Activated CD8-positive, alpha-beta T cell treated with anti-CD3 and anti-CD28 coated beads for 36 hours (primary cell): ENCODE measurements around the gene SOX30. TPM values are rescaled to one million over a fixed set of nuclear protein-coding genes. Genes with fewer than 3 reads are reported as not detected.

Source experiments
- ATAC-seq: fragments of 200-7000 bp; cut with Tn5 transposase; one replicate; pipeline ENCODE4 v1.10.0; 2021; ENCODE audit warnings: mild to moderate bottlenecking, moderate library complexity
- CTCF ChIA-PET: fragments of 350-600 bp; sonication (Branson Sonifier 250); formaldehyde crosslinking; loops from one replicate; lab custom pipeline; 2021; ENCODE audit warnings: antibody characterized with exemption; lab: Charles Lee
- POLR2A ChIA-PET: fragments of 350-600 bp; sonication (Branson Sonifier 250); formaldehyde crosslinking; loops from one replicate; lab custom pipeline; 2021; ENCODE audit warnings: antibody characterized with exemption; lab: Charles Lee
- DNase-seq: peaks from one replicate; pipeline ENCODE4 v3.0.0-alpha.2; 2020
- H3K27ac Mint-ChIP-seq: one replicate; pipeline ENCODE4 v1.8.0; 2021; ENCODE audit warnings: mild to moderate bottlenecking, mixed read lengths
- H3K27me3 Mint-ChIP-seq: one replicate; pipeline ENCODE4 v1.8.0; 2021; ENCODE audit warnings: mixed read lengths
- H3K36me3 Mint-ChIP-seq: one replicate; pipeline ENCODE4 v1.8.0; 2021; ENCODE audit warnings: low read depth, mixed read lengths
- H3K4me1 Mint-ChIP-seq: one replicate; pipeline ENCODE4 v1.8.0; 2021; ENCODE audit warnings: low read depth, mixed read lengths
- H3K4me3 Mint-ChIP-seq: one replicate; pipeline ENCODE4 v1.8.0; 2021; ENCODE audit warnings: mild to moderate bottlenecking, moderate library complexity, mixed read lengths
- H3K9me3 Mint-ChIP-seq: one replicate; pipeline ENCODE4 v1.8.0; 2021; ENCODE audit warnings: mixed read lengths
- intact Hi-C: fragments of 100-400 bp; cut with micrococcal nuclease; formaldehyde crosslinking; loops from one replicate; pipeline ENCODE4 v1.10.0; 2022
- total RNA-seq, 2 experiments: library from RNA; stranded (reverse); gene quantifications; one replicate each; pipeline ENCODE4 v1.2.3, GENCODE V29; 2021
- TF ChIP-seq, protein P1 (sequence below): fragments of 200-600 bp; IDR thresholded peaks from one replicate; pipeline ENCODE4 v1.8.0; 2022; ENCODE audit warnings: antibody characterized with exemption, mild to moderate bottlenecking

The SOX30 gene
- total RNA-seq, 2 experiments from 2014 or later = 0.11 to 0.16 TPM

DNA sequence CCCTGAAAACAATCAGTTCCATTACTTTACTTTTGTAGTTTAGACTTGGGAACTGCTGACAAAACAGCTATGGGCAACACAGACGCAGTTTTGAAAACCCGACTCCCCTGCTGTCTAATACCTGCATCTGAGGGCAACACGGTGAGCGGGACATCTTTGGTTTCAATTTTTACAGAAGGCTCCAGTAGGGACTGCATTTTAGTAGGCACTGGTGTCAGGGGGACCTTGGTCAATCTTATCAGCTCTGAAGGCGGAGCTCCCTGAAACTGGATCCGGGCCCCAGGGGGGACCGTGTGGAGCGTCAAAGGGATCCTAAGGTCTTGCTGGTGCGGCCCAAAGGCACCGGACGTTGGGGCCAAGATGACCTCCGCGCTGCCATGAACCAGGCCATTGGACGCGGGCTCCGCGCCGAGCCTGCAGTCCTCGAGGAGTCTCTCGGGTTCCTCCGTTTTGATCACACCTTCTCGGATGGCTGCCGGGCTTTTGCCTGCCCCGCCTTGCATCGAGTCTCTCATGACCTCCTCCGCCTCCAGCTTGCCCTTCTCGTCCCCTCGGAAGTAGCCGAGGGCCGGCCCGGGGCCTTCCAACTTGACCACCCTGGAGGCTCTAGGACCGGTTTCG lies 1.1 kb downstream of the SOX30 start:
- no peak overlapping the region for H3K27ac Mint-ChIP-seq
- TF ChIP-seq, protein P1, sequence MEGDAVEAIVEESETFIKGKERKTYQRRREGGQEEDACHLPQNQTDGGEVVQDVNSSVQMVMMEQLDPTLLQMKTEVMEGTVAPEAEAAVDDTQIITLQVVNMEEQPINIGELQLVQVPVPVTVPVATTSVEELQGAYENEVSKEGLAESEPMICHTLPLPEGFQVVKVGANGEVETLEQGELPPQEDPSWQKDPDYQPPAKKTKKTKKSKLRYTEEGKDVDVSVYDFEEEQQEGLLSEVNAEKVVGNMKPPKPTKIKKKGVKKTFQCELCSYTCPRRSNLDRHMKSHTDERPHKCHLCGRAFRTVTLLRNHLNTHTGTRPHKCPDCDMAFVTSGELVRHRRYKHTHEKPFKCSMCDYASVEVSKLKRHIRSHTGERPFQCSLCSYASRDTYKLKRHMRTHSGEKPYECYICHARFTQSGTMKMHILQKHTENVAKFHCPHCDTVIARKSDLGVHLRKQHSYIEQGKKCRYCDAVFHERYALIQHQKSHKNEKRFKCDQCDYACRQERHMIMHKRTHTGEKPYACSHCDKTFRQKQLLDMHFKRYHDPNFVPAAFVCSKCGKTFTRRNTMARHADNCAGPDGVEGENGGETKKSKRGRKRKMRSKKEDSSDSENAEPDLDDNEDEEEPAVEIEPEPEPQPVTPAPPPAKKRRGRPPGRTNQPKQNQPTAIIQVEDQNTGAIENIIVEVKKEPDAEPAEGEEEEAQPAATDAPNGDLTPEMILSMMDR = no peak
- H3K9me3 Mint-ChIP-seq = peaks cover 20% of the 10 kb centered on the region
- no peak for ATAC-seq
- peaks cover 10% of the 10 kb centered on the region for H3K4me1 Mint-ChIP-seq
- peak overlapping the region; percentile 68 for H3K4me3 Mint-ChIP-seq
- ChIA-PET CTCF (interaction anchor here (0.5 to 4.1 kb wide), 11 partner anchors 10 to 175 kb away, joined by 3 to 18 read pairs (median 3); partner anchors contain the start of gene LSM11), POLR2A (interaction anchor here (1.1 to 1.2 kb wide), 2 partner anchors 33 to 47 kb away, joined by 3 read pairs; no protein-coding TSS in a partner anchor)
- H3K36me3 Mint-ChIP-seq = peaks cover 14% of the 10 kb centered on the region
- DNase-seq = no peak
- intact Hi-C loops = no loop called here
- no peaks in the 10 kb centered on the region for H3K27me3 Mint-ChIP-seq

DNA sequence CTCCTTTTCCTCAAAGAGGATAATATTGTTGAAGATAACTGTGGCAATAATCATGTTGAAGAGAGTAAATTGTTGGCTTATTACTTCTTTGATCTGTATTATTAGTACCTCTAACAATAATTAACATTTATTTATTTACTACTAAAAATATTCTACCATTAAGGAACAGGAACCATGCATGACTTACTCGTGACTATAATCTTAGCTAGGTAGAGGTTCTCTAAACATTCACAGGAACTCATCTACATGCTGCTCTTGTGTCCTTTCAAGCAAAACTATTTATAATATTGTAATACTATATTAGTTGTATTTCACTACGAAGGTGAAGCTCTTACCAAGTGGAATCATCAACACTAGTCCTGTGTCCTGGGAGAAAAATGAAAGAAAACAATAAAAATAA lies 3.1 kb downstream of the SOX30 start:
- intact Hi-C loops = no loop called here
- Mint-ChIP-seq H3K4me1 (peaks cover 10% of the 10 kb centered on the region), H3K4me3 (no peak overlapping the region), H3K27me3 (no peaks in the 10 kb centered on the region), H3K9me3 (peaks cover 15% of the 10 kb centered on the region), H3K27ac (no peak overlapping the region), H3K36me3 (peaks cover 14% of the 10 kb centered on the region)
- ChIA-PET CTCF (interaction anchor here (4.1 kb wide), 1 partner anchor 94 kb away, joined by 18 read pairs; the partner anchor contains the start of gene LSM11), POLR2A (no interaction called here)
- ATAC-seq (no peak), DNase-seq (no peak)
- TF ChIP-seq, protein P1 = no peak

DNA sequence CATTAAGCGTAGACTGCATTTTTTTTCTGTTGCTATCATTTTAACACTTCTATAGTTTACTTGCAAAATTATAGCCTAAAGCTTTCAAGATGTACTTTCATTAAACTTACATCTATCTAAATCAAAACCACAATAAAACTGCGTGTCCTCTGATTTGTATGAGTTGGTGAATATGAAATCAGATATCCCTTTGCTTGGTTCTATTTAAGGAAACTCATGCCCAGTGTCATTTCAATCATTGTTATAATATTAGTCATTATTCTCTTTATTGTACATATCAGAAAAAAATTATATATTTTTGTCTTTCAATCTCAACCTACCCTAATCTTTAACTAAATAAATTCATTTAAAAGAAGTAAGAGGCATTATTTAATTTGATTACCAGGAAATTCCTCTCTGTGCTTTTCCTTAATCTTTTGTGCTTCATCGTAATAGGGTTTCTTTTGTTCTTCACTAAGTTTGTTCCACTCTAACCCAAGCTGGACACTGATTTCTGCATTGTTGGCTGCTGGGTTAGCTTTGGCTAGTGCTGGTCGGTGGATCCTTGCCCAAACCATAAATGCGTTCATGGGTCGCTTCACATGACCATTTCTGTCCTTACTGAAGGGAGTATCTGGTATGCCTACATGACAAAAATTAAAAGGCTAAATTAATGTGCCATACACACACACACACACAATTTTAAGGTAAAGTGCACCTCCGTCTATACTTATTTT lies 3.8 kb downstream of the SOX30 start:
- POLR2A ChIA-PET = no interaction called here
- Mint-ChIP-seq H3K4me3 (no peak overlapping the region), H3K4me1 (peaks cover 10% of the 10 kb centered on the region), H3K27ac (no peak overlapping the region), H3K9me3 (peaks cover 12% of the 10 kb centered on the region), H3K36me3 (peaks cover 12% of the 10 kb centered on the region), H3K27me3 (no peaks in the 10 kb centered on the region)
- ATAC-seq = no peak
- TF ChIP-seq, protein P1 = no peak
- CTCF ChIA-PET = no interaction called here
- DNase-seq = no peak
- intact Hi-C loops = no loop called here

DNA sequence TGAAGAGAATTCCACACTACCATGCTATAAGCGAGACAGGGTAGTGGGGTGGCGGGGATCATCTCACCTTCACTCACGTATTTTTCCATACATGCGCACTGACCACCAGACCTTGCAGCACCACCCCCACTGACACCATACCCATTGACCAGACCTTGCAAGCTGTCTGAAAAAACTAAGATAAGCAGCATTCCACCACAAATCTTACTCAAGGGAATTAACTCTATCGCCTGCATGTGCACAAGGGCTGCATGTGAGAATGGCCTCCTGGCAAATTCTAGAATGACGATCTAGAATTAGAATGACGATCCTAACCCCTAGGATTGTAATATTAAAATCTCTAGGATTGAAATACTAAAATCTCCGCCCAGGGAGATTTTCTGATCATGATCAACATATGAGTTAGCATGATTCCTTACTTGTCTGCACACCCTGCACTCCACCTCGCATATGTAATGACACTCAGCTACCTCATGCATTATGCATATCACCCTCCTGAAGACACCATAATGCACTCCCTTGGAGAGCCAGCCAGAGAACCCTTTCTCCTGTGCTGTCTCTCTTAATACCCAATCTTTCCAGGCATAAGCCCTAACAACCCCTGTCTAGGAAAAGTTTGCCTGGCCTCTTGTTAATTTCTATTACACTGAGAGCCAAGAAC lies 11.7 kb downstream of the SOX30 start:
- Mint-ChIP-seq H3K27ac (no peak overlapping the region), H3K4me1 (no peaks in the 10 kb centered on the region), H3K27me3 (no peaks in the 10 kb centered on the region), H3K4me3 (no peak overlapping the region), H3K36me3 (no peaks in the 10 kb centered on the region), H3K9me3 (no peaks in the 10 kb centered on the region)
- no peak for ATAC-seq
- DNase-seq = no peak
- POLR2A ChIA-PET = interaction anchor here (0.8 kb wide), 1 partner anchor 12 kb away, joined by 3 read pairs; the partner anchor contains the start of gene SOX30
- intact Hi-C loops = no loop called here
- CTCF ChIA-PET = interaction anchor here (1.1 kb wide), 1 partner anchor 11 kb away, joined by 3 read pairs; no protein-coding TSS in a partner anchor
- TF ChIP-seq, protein P1 = no peak
